Measurements from ENCODE around the gene PPP1R11. TPM values are rescaled to one million over a fixed set of nuclear protein-coding genes. Genes with fewer than 3 reads are reported as not detected.
"Not testable (repeated sequence)": the region's sequence is repeated elsewhere in the genome, so short reads cannot be mapped to it uniquely, and the experiment has no call there.

Gene PPP1R11, protein sequence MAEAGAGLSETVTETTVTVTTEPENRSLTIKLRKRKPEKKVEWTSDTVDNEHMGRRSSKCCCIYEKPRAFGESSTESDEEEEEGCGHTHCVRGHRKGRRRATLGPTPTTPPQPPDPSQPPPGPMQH
- total RNA-seq = 10 to 100 TPM; 56.6 to 58.1 TPM
- polyA plus RNA-seq = 100 to 1,000 TPM in 2 of 3 donors, 10 to 100 TPM in 1; 97.6 to 108 (median 101) TPM
- total RNA-seq = 47.0 to 70.6 (median 50.5) reads per million in 6 experiments

GRCh38 chr6:30066577-30067459 is at the start of gene PPP1R11:
TSS of gene PPP1R11 (plus strand) at chr6:30067198. CDS start at chr6:30067411, 213 bp downstream.
- peak; percentile 95 to 96 for ATAC-seq
- Mint-ChIP-seq H3K27me3 (peaks cover 6 to 22% (median 14%) of the 10 kb centered on the region in 5 donors), H3K4me3 (peak within 1 kb of the TSS; percentile 86 to 99 (median 98)), H3K27ac (peak within 1 kb of the TSS; percentile 97 to 100 (median 99)), H3K4me1 (peaks cover 36 to 75% (median 59%) of the 10 kb centered on the region in 4 donors), H3K9me3 (no peaks in the 10 kb centered on the region), H3K36me3 (peaks cover 15 to 68% (median 23%) of the 10 kb centered on the region in 3 donors)
- peak; percentile 94 to 99 (median 98) for DNase-seq
- POLR2A ChIA-PET = interaction anchor here (0.5 to 2.4 kb wide), 13 partner anchors 9 to 1480 kb away, joined by 3 to 20 read pairs (median 5); partner anchors contain the start of genes MDC1, TRIM26 and TRIM39

DNA sequence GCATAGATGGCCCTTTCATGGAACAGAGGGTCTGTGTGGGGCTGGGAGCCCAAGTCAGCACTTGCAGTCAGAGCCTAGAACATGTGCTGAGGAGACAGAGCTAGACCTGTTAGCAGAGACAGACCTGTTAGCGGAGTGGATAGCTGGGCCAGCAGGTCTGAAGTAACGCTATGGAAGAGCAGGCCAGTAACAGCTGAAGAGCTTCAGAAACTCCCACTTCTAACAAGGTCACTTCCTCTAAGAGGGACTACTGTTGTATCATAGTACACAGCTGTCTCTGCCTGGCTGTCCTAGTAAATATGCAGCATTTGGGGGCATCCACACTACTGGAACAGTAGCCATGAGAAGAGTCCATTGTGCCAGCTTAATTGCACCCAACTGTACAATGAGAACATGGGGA is 47.2 kb upstream of the PPP1R11 start:
- H3K36me3 Mint-ChIP-seq = peaks cover 0 to 40% (median 4%) of the 10 kb centered on the region in 3 donors
- no peak overlapping the region for H3K4me3 Mint-ChIP-seq
- no peak for ATAC-seq
- no peaks in the 10 kb centered on the region for H3K9me3 Mint-ChIP-seq
- H3K4me1 Mint-ChIP-seq = peaks cover 0 to 6% (median 0%) of the 10 kb centered on the region in 4 donors
- no peak for DNase-seq
- H3K27ac Mint-ChIP-seq = no peak overlapping the region
- no peaks in the 10 kb centered on the region for H3K27me3 Mint-ChIP-seq
- POLR2A ChIA-PET = no interaction called here

DNA sequence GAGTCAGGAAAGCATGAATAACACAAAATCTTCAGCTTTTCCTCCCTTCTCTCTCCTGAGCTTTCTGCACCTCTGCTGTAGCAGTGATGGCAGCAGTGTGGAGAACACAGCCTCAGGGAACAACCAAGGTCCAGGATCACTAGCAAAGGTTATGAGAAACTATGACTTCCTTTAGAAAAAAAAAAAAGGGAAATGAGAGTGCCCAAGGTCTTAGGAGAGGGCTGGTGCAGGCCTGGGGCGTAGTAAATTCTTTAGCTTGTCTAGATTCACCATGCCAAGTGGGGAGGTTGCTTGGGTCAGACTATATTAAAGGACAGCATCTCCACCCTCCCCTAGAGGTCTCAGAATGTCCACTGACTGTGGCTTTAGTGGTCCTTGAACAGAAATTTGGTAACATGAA is 46.4 kb upstream of the PPP1R11 start:
- Mint-ChIP-seq H3K27me3 (no peaks in the 10 kb centered on the region), H3K4me3 (no peak overlapping the region), H3K27ac (no peak overlapping the region), H3K9me3 (no peaks in the 10 kb centered on the region), H3K4me1 (peaks cover 0 to 6% (median 0%) of the 10 kb centered on the region in 4 donors), H3K36me3 (peaks cover 0 to 31% (median 4%) of the 10 kb centered on the region in 3 donors)
- ATAC-seq (no peak), DNase-seq (no peak)
- POLR2A ChIA-PET = no interaction called here

- Mint-ChIP-seq H3K4me3 (no peak overlapping the region), H3K4me1 (peaks cover 0 to 6% (median 0%) of the 10 kb centered on the region in 4 donors), H3K27ac (no peak overlapping the region), H3K27me3 (no peaks in the 10 kb centered on the region), H3K9me3 (no peaks in the 10 kb centered on the region), H3K36me3 (peaks cover 0 to 41% (median 9%) of the 10 kb centered on the region in 3 donors)
- no peak for DNase-seq
- no peak for ATAC-seq
- POLR2A ChIA-PET = no interaction called here
Measured at GRCh38 chr6:30022189-30022588, 44.8 kb upstream of the PPP1R11 start.

GRCh38 chr6:30022712-30023111 is 44.3 kb upstream of the PPP1R11 start:
- H3K27ac Mint-ChIP-seq, DNase-seq, H3K27me3 Mint-ChIP-seq, POLR2A ChIA-PET, ATAC-seq, H3K4me3 Mint-ChIP-seq, H3K9me3 Mint-ChIP-seq, H3K4me1 Mint-ChIP-seq: not testable (repeated sequence)
- peaks cover 0 to 41% (median 9%) of the 10 kb centered on the region in 3 donors for H3K36me3 Mint-ChIP-seq

- no peaks in the 10 kb centered on the region for H3K9me3 Mint-ChIP-seq
- H3K27ac Mint-ChIP-seq = no peak overlapping the region
- DNase-seq (no peak), ATAC-seq (no peak)
- H3K4me3 Mint-ChIP-seq = no peak overlapping the region
- peaks cover 0 to 6% (median 0%) of the 10 kb centered on the region in 4 donors for H3K4me1 Mint-ChIP-seq
- H3K36me3 Mint-ChIP-seq = peaks cover 0 to 34% (median 5%) of the 10 kb centered on the region in 3 donors
- H3K27me3 Mint-ChIP-seq = no peaks in the 10 kb centered on the region
- POLR2A ChIA-PET = no interaction called here
Measured at GRCh38 chr6:30025186-30025585, 41.8 kb upstream of the PPP1R11 start.

GRCh38 chr6:30029588-30029987 is 37.4 kb upstream of the PPP1R11 start:
- ATAC-seq (no peak), DNase-seq (no peak)
- no peaks in the 10 kb centered on the region for H3K27me3 Mint-ChIP-seq
- H3K4me3 Mint-ChIP-seq = no peak overlapping the region
- H3K9me3 Mint-ChIP-seq = no peaks in the 10 kb centered on the region
- H3K27ac Mint-ChIP-seq = no peak overlapping the region
- H3K36me3 Mint-ChIP-seq = peaks cover 3 to 38% (median 14%) of the 10 kb centered on the region in 3 donors
- POLR2A ChIA-PET = no interaction called here
- no peaks in the 10 kb centered on the region for H3K4me1 Mint-ChIP-seq

- no peak for DNase-seq
- H3K36me3 Mint-ChIP-seq = peaks cover 3 to 50% (median 19%) of the 10 kb centered on the region in 3 donors
- POLR2A ChIA-PET = no interaction called here
- H3K4me1 Mint-ChIP-seq = peaks cover 0 to 2% (median 0%) of the 10 kb centered on the region in 4 donors
- H3K4me3 Mint-ChIP-seq = no peak overlapping the region
- ATAC-seq = no peak
- no peak overlapping the region for H3K27ac Mint-ChIP-seq
- no peaks in the 10 kb centered on the region for H3K27me3 Mint-ChIP-seq
- H3K9me3 Mint-ChIP-seq = no peaks in the 10 kb centered on the region
Measured at GRCh38 chr6:30031381-30031780, 35.6 kb upstream of the PPP1R11 start.

- H3K9me3 Mint-ChIP-seq, POLR2A ChIA-PET, H3K4me3 Mint-ChIP-seq, DNase-seq, H3K27ac Mint-ChIP-seq, H3K4me1 Mint-ChIP-seq, ATAC-seq, H3K27me3 Mint-ChIP-seq: not testable (repeated sequence)
- peaks cover 3 to 46% (median 14%) of the 10 kb centered on the region in 3 donors for H3K36me3 Mint-ChIP-seq
Measured at GRCh38 chr6:30033440-30033839, 33.6 kb upstream of the PPP1R11 start.

- Mint-ChIP-seq H3K4me3 (no peak overlapping the region), H3K27ac (no peak overlapping the region), H3K4me1 (peaks cover 0 to 2% (median 0%) of the 10 kb centered on the region in 4 donors), H3K9me3 (no peaks in the 10 kb centered on the region), H3K27me3 (no peaks in the 10 kb centered on the region), H3K36me3 (peaks cover 3 to 42% (median 16%) of the 10 kb centered on the region in 3 donors)
- POLR2A ChIA-PET = no interaction called here
- ATAC-seq (no peak), DNase-seq (no peak)
Measured at GRCh38 chr6:30035784-30036183, 31.2 kb upstream of the PPP1R11 start.

GRCh38 chr6:30037182-30037788 is 29.7 kb upstream of the PPP1R11 start:
- DNase-seq = peak in 1 of 10 donors; percentile 15
- peaks cover 3 to 50% (median 15%) of the 10 kb centered on the region in 3 donors for H3K36me3 Mint-ChIP-seq
- H3K4me3 Mint-ChIP-seq = no peak overlapping the region
- POLR2A ChIA-PET = interaction anchor here (1.0 kb wide), 1 partner anchor 177 kb away, joined by 3 read pairs; no protein-coding TSS in a partner anchor
- peak in 1 of 2 donors; percentile 57 for ATAC-seq
- H3K9me3 Mint-ChIP-seq = no peaks in the 10 kb centered on the region
- peaks cover 0 to 5% (median 0%) of the 10 kb centered on the region in 4 donors for H3K4me1 Mint-ChIP-seq
- H3K27me3 Mint-ChIP-seq = no peaks in the 10 kb centered on the region
- H3K27ac Mint-ChIP-seq = peak overlapping the region in 2 of 10 donors; percentile 19 to 42

GRCh38 chr6:30041221-30041620 is 25.8 kb upstream of the PPP1R11 start:
- Mint-ChIP-seq H3K36me3 (peaks cover 0 to 33% (median 6%) of the 10 kb centered on the region in 3 donors), H3K4me1 (peaks cover 0 to 8% (median 2%) of the 10 kb centered on the region in 4 donors), H3K4me3 (no peak overlapping the region), H3K9me3 (no peaks in the 10 kb centered on the region), H3K27me3 (no peaks in the 10 kb centered on the region), H3K27ac (no peak overlapping the region)
- ATAC-seq (no peak), DNase-seq (no peak)
- POLR2A ChIA-PET = interaction anchor here (0.6 kb wide), 1 partner anchor 424 kb away, joined by 4 read pairs; no protein-coding TSS in a partner anchor

Measured in naive thymus-derived CD8-positive, alpha-beta T cell (primary cell).